ENCODE results near the gene KRTAP2-3. TPM values are rescaled to one million over a fixed set of nuclear protein-coding genes. Genes with fewer than 3 reads are reported as not detected.
"Not testable (repeated sequence)": the region's sequence is repeated elsewhere in the genome, so short reads cannot be mapped to it uniquely, and the experiment has no call there.

The KRTAP2-3 gene
- total RNA-seq, 1 donor from 2014 or later, result not detected

GRCh38 chr17:41037853-41038350 lies 22.0 kb downstream of the KRTAP2-3 start:
- no peaks in the 10 kb centered on the region for H3K4me1 ChIP-seq (ENCODE audit: control insufficient read depth in 3 of 3, insufficient read depth in 3 of 3, low read length in 3 of 3)
- no peaks in the 10 kb centered on the region for H3K9me3 ChIP-seq (ENCODE audit: control insufficient read depth in 3 of 3, low read length in 3 of 3)
- no peak overlapping the region for H3K27ac ChIP-seq (ENCODE audit: low read depth, low read length)
- H3K4me3 ChIP-seq (ENCODE audit: low read length in 3 of 3), result no peak overlapping the region
- H3K27me3 ChIP-seq (ENCODE audit: control insufficient read depth in 3 of 3, insufficient read depth in 3 of 3, low read length in 3 of 3), result peaks cover 0 to 5% (median 3%) of the 10 kb centered on the region in 3 donors
- H3K9ac ChIP-seq (ENCODE audit: low read depth in 1 of 3, low read length in 3 of 3), result no peak overlapping the region
- no peaks in the 10 kb centered on the region for H3K36me3 ChIP-seq (ENCODE audit: control insufficient read depth in 3 of 3, insufficient read depth in 3 of 3, low read length in 3 of 3)

- H3K4me3 ChIP-seq (ENCODE audit: low read length in 3 of 3); H3K27ac ChIP-seq (ENCODE audit: low read depth, low read length); H3K9ac ChIP-seq (ENCODE audit: low read depth in 1 of 3, low read length in 3 of 3); H3K4me1 ChIP-seq (ENCODE audit: control insufficient read depth in 3 of 3, insufficient read depth in 3 of 3, low read length in 3 of 3); H3K36me3 ChIP-seq (ENCODE audit: control insufficient read depth in 3 of 3, insufficient read depth in 3 of 3, low read length in 3 of 3); H3K9me3 ChIP-seq (ENCODE audit: control insufficient read depth in 3 of 3, low read length in 3 of 3): not testable (repeated sequence)
- peaks cover 0 to 18% (median 11%) of the 10 kb centered on the region in 3 donors for H3K27me3 ChIP-seq (ENCODE audit: control insufficient read depth in 3 of 3, insufficient read depth in 3 of 3, low read length in 3 of 3)
Observed at GRCh38 chr17:41034346-41034935, 25.5 kb downstream of the KRTAP2-3 start, which contains the start of gene KRTAP1-3. Gene KRTAP1-3, minus strand, starts transcription at chr17:41034874. Its CDS starts 53 bp downstream, at chr17:41034821.

GRCh38 chr17:41029633-41030245 lies 30.2 kb downstream of the KRTAP2-3 start, which contains the start of gene KRTAP1-4:
Gene KRTAP1-4, minus strand, starts transcription at chr17:41030195. Its CDS starts 117 bp downstream, at chr17:41030078.
- Histone ChIP-seq H3K27me3 (ENCODE audit: control insufficient read depth in 3 of 3, insufficient read depth in 3 of 3, low read length in 3 of 3) (peaks cover 11 to 21% (median 18%) of the 10 kb centered on the region in 3 donors), H3K4me3 (ENCODE audit: low read length in 3 of 3) (no peak within 1 kb of the TSS), H3K9me3 (ENCODE audit: control insufficient read depth in 3 of 3, low read length in 3 of 3) (no peaks in the 10 kb centered on the region), H3K4me1 (ENCODE audit: control insufficient read depth in 3 of 3, insufficient read depth in 3 of 3, low read length in 3 of 3) (no peaks in the 10 kb centered on the region), H3K9ac (ENCODE audit: low read depth in 1 of 3, low read length in 3 of 3) (no peak within 1 kb of the TSS), H3K36me3 (ENCODE audit: control insufficient read depth in 3 of 3, insufficient read depth in 3 of 3, low read length in 3 of 3) (no peaks in the 10 kb centered on the region), H3K27ac (ENCODE audit: low read depth, low read length) (no peak within 1 kb of the TSS)

- Histone ChIP-seq H3K27me3 (ENCODE audit: control insufficient read depth in 3 of 3, insufficient read depth in 3 of 3, low read length in 3 of 3) (peaks cover 11 to 23% (median 18%) of the 10 kb centered on the region in 3 donors), H3K27ac (ENCODE audit: low read depth, low read length) (no peak within 1 kb of the TSS), H3K9ac (ENCODE audit: low read depth in 1 of 3, low read length in 3 of 3) (no peak within 1 kb of the TSS), H3K4me1 (ENCODE audit: control insufficient read depth in 3 of 3, insufficient read depth in 3 of 3, low read length in 3 of 3) (no peaks in the 10 kb centered on the region), H3K4me3 (ENCODE audit: low read length in 3 of 3) (no peak within 1 kb of the TSS), H3K36me3 (ENCODE audit: control insufficient read depth in 3 of 3, insufficient read depth in 3 of 3, low read length in 3 of 3) (no peaks in the 10 kb centered on the region), H3K9me3 (ENCODE audit: control insufficient read depth in 3 of 3, low read length in 3 of 3) (no peaks in the 10 kb centered on the region)
Observed at GRCh38 chr17:41026715-41027471, 33.0 kb downstream of the KRTAP2-3 start, which contains the start of gene KRTAP1-5. Gene KRTAP1-5, minus strand, starts transcription at chr17:41027208. Its CDS starts 53 bp downstream, at chr17:41027155.

GRCh38 chr17:41024697-41025096 lies 35.2 kb downstream of the KRTAP2-3 start:
- H3K27ac ChIP-seq (ENCODE audit: low read depth, low read length), result no peak overlapping the region
- H3K9ac ChIP-seq (ENCODE audit: low read depth in 1 of 3, low read length in 3 of 3), result no peak overlapping the region
- H3K9me3 ChIP-seq (ENCODE audit: control insufficient read depth in 3 of 3, low read length in 3 of 3), result no peaks in the 10 kb centered on the region
- no peak overlapping the region for H3K4me3 ChIP-seq (ENCODE audit: low read length in 3 of 3)
- no peaks in the 10 kb centered on the region for H3K4me1 ChIP-seq (ENCODE audit: control insufficient read depth in 3 of 3, insufficient read depth in 3 of 3, low read length in 3 of 3)
- H3K36me3 ChIP-seq (ENCODE audit: control insufficient read depth in 3 of 3, insufficient read depth in 3 of 3, low read length in 3 of 3), result no peaks in the 10 kb centered on the region
- H3K27me3 ChIP-seq (ENCODE audit: control insufficient read depth in 3 of 3, insufficient read depth in 3 of 3, low read length in 3 of 3), result peaks cover 11 to 13% (median 12%) of the 10 kb centered on the region in 3 donors

GRCh38 chr17:41020336-41020735 lies 39.6 kb downstream of the KRTAP2-3 start:
- H3K27me3 ChIP-seq (ENCODE audit: control insufficient read depth in 3 of 3, insufficient read depth in 3 of 3, low read length in 3 of 3), result peaks cover 0 to 2% (median 0%) of the 10 kb centered on the region in 3 donors
- H3K9me3 ChIP-seq (ENCODE audit: control insufficient read depth in 3 of 3, low read length in 3 of 3), result no peaks in the 10 kb centered on the region
- no peak overlapping the region for H3K4me3 ChIP-seq (ENCODE audit: low read length in 3 of 3)
- H3K36me3 ChIP-seq (ENCODE audit: control insufficient read depth in 3 of 3, insufficient read depth in 3 of 3, low read length in 3 of 3), result no peaks in the 10 kb centered on the region
- H3K9ac ChIP-seq (ENCODE audit: low read depth in 1 of 3, low read length in 3 of 3), result no peak overlapping the region
- no peak overlapping the region for H3K27ac ChIP-seq (ENCODE audit: low read depth, low read length)
- no peaks in the 10 kb centered on the region for H3K4me1 ChIP-seq (ENCODE audit: control insufficient read depth in 3 of 3, insufficient read depth in 3 of 3, low read length in 3 of 3)

- no peak overlapping the region for H3K27ac ChIP-seq (ENCODE audit: low read depth, low read length)
- H3K4me3 ChIP-seq (ENCODE audit: low read length in 3 of 3), result no peak overlapping the region
- H3K36me3 ChIP-seq (ENCODE audit: control insufficient read depth in 3 of 3, insufficient read depth in 3 of 3, low read length in 3 of 3), result no peaks in the 10 kb centered on the region
- H3K27me3 ChIP-seq (ENCODE audit: control insufficient read depth in 3 of 3, insufficient read depth in 3 of 3, low read length in 3 of 3), result no peaks in the 10 kb centered on the region
- H3K9me3 ChIP-seq (ENCODE audit: control insufficient read depth in 3 of 3, low read length in 3 of 3), result no peaks in the 10 kb centered on the region
- H3K9ac ChIP-seq (ENCODE audit: low read depth in 1 of 3, low read length in 3 of 3), result no peak overlapping the region
- H3K4me1 ChIP-seq (ENCODE audit: control insufficient read depth in 3 of 3, insufficient read depth in 3 of 3, low read length in 3 of 3), result no peaks in the 10 kb centered on the region
Observed at GRCh38 chr17:41019415-41019814, 40.5 kb downstream of the KRTAP2-3 start.

- Histone ChIP-seq H3K36me3 (ENCODE audit: control insufficient read depth in 3 of 3, insufficient read depth in 3 of 3, low read length in 3 of 3) (no peaks in the 10 kb centered on the region), H3K9ac (ENCODE audit: low read depth in 1 of 3, low read length in 3 of 3) (no peak overlapping the region), H3K9me3 (ENCODE audit: control insufficient read depth in 3 of 3, low read length in 3 of 3) (no peaks in the 10 kb centered on the region), H3K27me3 (ENCODE audit: control insufficient read depth in 3 of 3, insufficient read depth in 3 of 3, low read length in 3 of 3) (no peaks in the 10 kb centered on the region), H3K4me3 (ENCODE audit: low read length in 3 of 3) (no peak overlapping the region), H3K27ac (ENCODE audit: low read depth, low read length) (no peak overlapping the region), H3K4me1 (ENCODE audit: control insufficient read depth in 3 of 3, insufficient read depth in 3 of 3, low read length in 3 of 3) (no peaks in the 10 kb centered on the region)
Observed at GRCh38 chr17:41018541-41018940, 41.4 kb downstream of the KRTAP2-3 start.

- no peak overlapping the region for H3K4me3 ChIP-seq (ENCODE audit: low read length in 3 of 3)
- H3K36me3 ChIP-seq (ENCODE audit: control insufficient read depth in 3 of 3, insufficient read depth in 3 of 3, low read length in 3 of 3), result no peaks in the 10 kb centered on the region
- no peak overlapping the region for H3K9ac ChIP-seq (ENCODE audit: low read depth in 1 of 3, low read length in 3 of 3)
- H3K27ac ChIP-seq (ENCODE audit: low read depth, low read length), result no peak overlapping the region
- peaks cover 0 to 6% (median 5%) of the 10 kb centered on the region in 3 donors for H3K4me1 ChIP-seq (ENCODE audit: control insufficient read depth in 3 of 3, insufficient read depth in 3 of 3, low read length in 3 of 3)
- H3K9me3 ChIP-seq (ENCODE audit: control insufficient read depth in 3 of 3, low read length in 3 of 3), result no peaks in the 10 kb centered on the region
- H3K27me3 ChIP-seq (ENCODE audit: control insufficient read depth in 3 of 3, insufficient read depth in 3 of 3, low read length in 3 of 3), result no peaks in the 10 kb centered on the region
Observed at GRCh38 chr17:41016578-41017215, 43.2 kb downstream of the KRTAP2-3 start.
